ENCODE measurements around the gene RPH3AL.

The RPH3AL gene

GRCh38 chr17:337453-337852 lies 15.2 kb downstream of the RPH3AL start:
- Histone ChIP-seq H4K20me1 (peaks cover 14% of the 10 kb centered on the region; the same call in 1 of the 2 replicates), H3K9me3 (peaks cover 4% of the 10 kb centered on the region; the same call in 1 of the 2 replicates), H3K27me3 (peaks cover 21% of the 10 kb centered on the region; the same call in 1 of the 2 replicates), H3K9ac (peak overlapping the region; percentile 74; the same call in 1 of the 2 replicates), H3K4me2 (peak overlapping the region; percentile 94), H3K27ac (peak overlapping the region; percentile 83), H3K4me3 (peak overlapping the region; percentile 58), H3K36me3 (no peaks in the 10 kb centered on the region), H3K4me1 (peaks cover 89% of the 10 kb centered on the region)
- no peak for TF ChIP-seq Cebpa-rat (IDR thresholded peaks at IDR 0.05)

- H3K9me3 ChIP-seq: peaks cover 4% of the 10 kb centered on the region; the same call in 1 of the 2 replicates
- H3K4me1 ChIP-seq: peaks cover 93% of the 10 kb centered on the region
- peak overlapping the region; percentile 83; the same call in 1 of the 2 replicates for H3K27ac ChIP-seq
- peak overlapping the region; percentile 94 for H3K4me2 ChIP-seq
- H3K9ac ChIP-seq: no peak overlapping the region; the same call in 1 of the 2 replicates
- TF ChIP-seq Cebpa-rat (IDR thresholded peaks at IDR 0.05): no peak
- peaks cover 17% of the 10 kb centered on the region; the same call in 1 of the 2 replicates for H4K20me1 ChIP-seq
- peaks cover 25% of the 10 kb centered on the region; the same call in 1 of the 2 replicates for H3K27me3 ChIP-seq
- H3K4me3 ChIP-seq: peak overlapping the region; percentile 58; the same call in 1 of the 2 replicates
- H3K36me3 ChIP-seq: no peaks in the 10 kb centered on the region
Observed at GRCh38 chr17:337022-337420, 15.6 kb downstream of the RPH3AL start.

GRCh38 chr17:336110-337021 lies 16.2 kb downstream of the RPH3AL start:
- Histone ChIP-seq H3K9ac (0 out of 2 replicates have a peak overlapping the region, but pooled peaks have one; percentile 0), H3K9me3 (peaks cover 4% of the 10 kb centered on the region; the same call in 1 of the 2 replicates), H3K4me3 (peak overlapping the region; percentile 58; the same call in 1 of the 2 replicates), H3K36me3 (no peaks in the 10 kb centered on the region), H3K27me3 (peaks cover 28% of the 10 kb centered on the region; the same call in 1 of the 2 replicates), H4K20me1 (peaks cover 23% of the 10 kb centered on the region), H3K4me2 (peak overlapping the region; percentile 94), H3K4me1 (peaks cover 94% of the 10 kb centered on the region), H3K27ac (peak overlapping the region; percentile 24; the same call in 1 of the 2 replicates)
- TF ChIP-seq Cebpa-rat (IDR thresholded peaks at IDR 0.05): no peak

GRCh38 chr17:335691-336090 lies 16.9 kb downstream of the RPH3AL start:
- peak overlapping the region; percentile 62; the same call in 1 of the 2 replicates for H3K27ac ChIP-seq
- H3K9me3 ChIP-seq: peaks cover 4% of the 10 kb centered on the region; the same call in 1 of the 2 replicates
- H3K4me3 ChIP-seq: 0 out of 2 replicates have a peak overlapping the region, but pooled peaks have one; percentile 41
- peak overlapping the region; percentile 94 for H3K4me2 ChIP-seq
- TF ChIP-seq Cebpa-rat (IDR thresholded peaks at IDR 0.05): no peak
- H3K36me3 ChIP-seq: no peaks in the 10 kb centered on the region
- peaks cover 95% of the 10 kb centered on the region for H3K4me1 ChIP-seq
- 0 out of 2 replicates have a peak overlapping the region, but pooled peaks have one; percentile 38 for H3K9ac ChIP-seq
- H4K20me1 ChIP-seq: peaks cover 30% of the 10 kb centered on the region
- H3K27me3 ChIP-seq: peaks cover 28% of the 10 kb centered on the region; the same call in 1 of the 2 replicates

- peak overlapping the region; percentile 94 for H3K4me2 ChIP-seq
- H3K27ac ChIP-seq: peak overlapping the region; percentile 62
- peak overlapping the region; percentile 41; the same call in 1 of the 2 replicates for H3K4me3 ChIP-seq
Observed at GRCh38 chr17:334974-335481, 17.6 kb downstream of the RPH3AL start.

GRCh38 chr17:333626-334396 lies 18.8 kb downstream of the RPH3AL start:
- peak overlapping the region; percentile 62 for H3K27ac ChIP-seq
- H3K36me3 ChIP-seq: no peaks in the 10 kb centered on the region
- H4K20me1 ChIP-seq: peaks cover 49% of the 10 kb centered on the region
- TF ChIP-seq Cebpa-rat (IDR thresholded peaks at IDR 0.05): no peak
- H3K4me3 ChIP-seq: peak overlapping the region; percentile 41; the same call in 1 of the 2 replicates
- H3K4me2 ChIP-seq: peak overlapping the region; percentile 94
- peaks cover 28% of the 10 kb centered on the region; the same call in 1 of the 2 replicates for H3K27me3 ChIP-seq
- H3K4me1 ChIP-seq: peaks cover 100% of the 10 kb centered on the region
- peaks cover 4% of the 10 kb centered on the region; the same call in 1 of the 2 replicates for H3K9me3 ChIP-seq
- H3K9ac ChIP-seq: peak overlapping the region; percentile 56

More at GRCh38 chr17:334974-335481, 17.6 kb downstream of the RPH3AL start:
- no peak for TF ChIP-seq Cebpa-rat (IDR thresholded peaks at IDR 0.05)
- H3K27me3 ChIP-seq: peaks cover 28% of the 10 kb centered on the region; the same call in 1 of the 2 replicates
- 0 out of 2 replicates have a peak overlapping the region, but pooled peaks have one; percentile 43 for H3K9ac ChIP-seq
- H3K4me1 ChIP-seq: peaks cover 100% of the 10 kb centered on the region
- peaks cover 37% of the 10 kb centered on the region for H4K20me1 ChIP-seq
- H3K9me3 ChIP-seq: peaks cover 4% of the 10 kb centered on the region; the same call in 1 of the 2 replicates
- H3K36me3 ChIP-seq: no peaks in the 10 kb centered on the region

GRCh38 chr17:332558-333322 lies 19.9 kb downstream of the RPH3AL start:
- Histone ChIP-seq H3K4me3 (peak overlapping the region; percentile 55; the same call in 1 of the 2 replicates), H3K9me3 (peaks cover 4% of the 10 kb centered on the region; the same call in 1 of the 2 replicates), H3K27ac (peak overlapping the region; percentile 70), H3K27me3 (peaks cover 28% of the 10 kb centered on the region; the same call in 1 of the 2 replicates), H4K20me1 (peaks cover 60% of the 10 kb centered on the region), H3K4me2 (peak overlapping the region; percentile 94), H3K4me1 (peaks cover 97% of the 10 kb centered on the region), H3K36me3 (peaks cover 5% of the 10 kb centered on the region; the same call in 1 of the 2 replicates), H3K9ac (peak overlapping the region; percentile 63; the same call in 1 of the 2 replicates)
- TF ChIP-seq Cebpa-rat (IDR thresholded peaks at IDR 0.05): no peak

- H3K4me3 ChIP-seq: peak overlapping the region; percentile 55; the same call in 1 of the 2 replicates
- H3K9ac ChIP-seq: peak overlapping the region; percentile 63
- H3K27me3 ChIP-seq: peaks cover 28% of the 10 kb centered on the region; the same call in 1 of the 2 replicates
- peak overlapping the region; percentile 70 for H3K27ac ChIP-seq
- H3K36me3 ChIP-seq: peaks cover 12% of the 10 kb centered on the region
- TF ChIP-seq Cebpa-rat (IDR thresholded peaks at IDR 0.05): no peak
- H3K4me1 ChIP-seq: peaks cover 91% of the 10 kb centered on the region
- peaks cover 67% of the 10 kb centered on the region for H4K20me1 ChIP-seq
- H3K4me2 ChIP-seq: peak overlapping the region; percentile 94
- peaks cover 4% of the 10 kb centered on the region; the same call in 1 of the 2 replicates for H3K9me3 ChIP-seq
Observed at GRCh38 chr17:332023-332422, 20.6 kb downstream of the RPH3AL start.

Measured in BLaER1 (cell line).